Breast epithelium (tissue), 4 donors: Measurements from ENCODE around the gene HMCN2. TPM values are rescaled to one million over a fixed set of nuclear protein-coding genes. Genes with fewer than 3 reads are reported as not detected.

Experiments
- DNase-seq, 2 donors: peaks; one replicate each; pipeline ENCODE4 v3.0.0-alpha.2; 2019; ENCODE audit warnings: low spot score in 2 of 2
- H3K27ac ChIP-seq, 2 donors: fragments of 200-600 bp; sonication (generic) in 1 of 2; one replicate each; pipeline ENCODE4 v1.5.1; 2016 to 2019; ENCODE audit warnings: mild to moderate bottlenecking in 1 of 2
- H3K27me3 ChIP-seq, 2 donors: fragments of 200-600 bp; sonication (generic) in 1 of 2; one replicate each; pipeline versions ENCODE4 v1.5.1 to v1.6.0; 2017 to 2019; ENCODE audit warnings: control low read depth in 1 of 2, mild to moderate bottlenecking in 1 of 2
- H3K36me3 ChIP-seq: fragments of 200-600 bp; one replicate; pipeline ENCODE4 v1.5.1; 2019
- H3K4me1 ChIP-seq, 2 donors: fragments of 200-600 bp; sonication (generic); one replicate each; pipeline ENCODE4 v1.5.1; 2016 to 2019; ENCODE audit warnings: control low read depth in 1 of 2
- H3K4me3 ChIP-seq, 3 donors: fragments of 200-600 bp; sonication (generic); 1 replicate in 2 of 3; 2 replicates in 1 of 3; pipeline ENCODE4 v1.5.1; 2016 to 2019; ENCODE audit warnings: mild to moderate bottlenecking in 3 of 3, moderate library complexity in 2 of 3
- H3K9me3 ChIP-seq, 2 donors: fragments of 200-600 bp; sonication (generic) in 1 of 2; one replicate each; pipeline ENCODE4 v1.5.1; 2016 to 2019; ENCODE audit warnings: control low read depth in 1 of 2
- CTCF ChIP-seq, 3 donors: fragments of 450-650 bp; IDR thresholded peaks; one replicate each; pipeline ENCODE4 v1.5.1; 2016 to 2017; ENCODE audit warnings: antibody characterized with exemption in 3 of 3, mild to moderate bottlenecking in 3 of 3, moderate library complexity in 3 of 3
- POLR2A ChIP-seq: fragments of 450-650 bp; IDR thresholded peaks from one replicate; pipeline ENCODE4 v1.6.1; 2016; ENCODE audit warnings: antibody characterized with exemption, mild to moderate bottlenecking, moderate library complexity
- POLR2AphosphoS5 ChIP-seq, 3 donors: sonication (generic); formaldehyde crosslinking; IDR thresholded peaks; one replicate each; pipeline ENCODE4 v1.6.1; 2017; ENCODE audit warnings: antibody characterized with exemption in 3 of 3
- intact Hi-C: fragments of 100-400 bp; cut with DNase I; formaldehyde crosslinking; loops from one replicate; pipeline ENCODE4 v1.15.1; 2023; ENCODE audit warnings: low total_unique reads
- total RNA-seq, 3 donors: library from RNA; depleted of rRNA; stranded (reverse); fragments of >200 nt; gene quantifications; one replicate each; pipeline ENCODE4 v1.1.0, GENCODE V29; 2016

HMCN2 gene
- total RNA-seq, 3 donors from 2014 or later, result 0.29 to 3.8 (median 0.98) TPM

- Histone ChIP-seq H3K9me3 (no peaks in the 10 kb centered on the region), H3K27ac (no peak overlapping the region), H3K4me3 (no peak overlapping the region), H3K36me3 (no peaks in the 10 kb centered on the region), H3K4me1 (no peaks in the 10 kb centered on the region), H3K27me3 (peaks cover 0 to 2% of the 10 kb centered on the region in 2 donors)
- TF ChIP-seq POLR2A (no peak), CTCF (IDR thresholded peaks at IDR 0.05) (no peak), POLR2AphosphoS5 (IDR thresholded peaks at IDR 0.05) (no peak)
- DNase-seq, result no peak
- intact Hi-C loops, result no loop called here
These were observed 136.7 kb downstream of the HMCN2 start for GRCh38 chr9:130402243-130402642.

GRCh38 chr9:130402645-130403440, 137.3 kb downstream of the HMCN2 start:
- H3K36me3 ChIP-seq, result no peaks in the 10 kb centered on the region
- intact Hi-C loops, result no loop called here
- TF ChIP-seq POLR2A (no peak), POLR2AphosphoS5 (IDR thresholded peaks at IDR 0.05) (no peak), CTCF (IDR thresholded peaks at IDR 0.05) (no peak)

GRCh38 chr9:130405657-130406257, 140.2 kb downstream of the HMCN2 start:
- Histone ChIP-seq H3K4me1 (no peaks in the 10 kb centered on the region), H3K27me3 (no peaks in the 10 kb centered on the region), H3K27ac (no peak overlapping the region), H3K4me3 (no peak overlapping the region), H3K9me3 (no peaks in the 10 kb centered on the region), H3K36me3 (no peaks in the 10 kb centered on the region)
- DNase-seq, result no peak
- intact Hi-C loops, result no loop called here
- TF ChIP-seq POLR2A (no peak), CTCF (IDR thresholded peaks at IDR 0.05) (no peak), POLR2AphosphoS5 (IDR thresholded peaks at IDR 0.05) (no peak)

More at GRCh38 chr9:130402645-130403440, 137.3 kb downstream of the HMCN2 start:
- no peak overlapping the region for H3K4me3 ChIP-seq
- H3K27me3 ChIP-seq, result peaks cover 0 to 2% of the 10 kb centered on the region in 2 donors
- DNase-seq, result no peak
- H3K9me3 ChIP-seq, result no peaks in the 10 kb centered on the region
- H3K4me1 ChIP-seq, result no peaks in the 10 kb centered on the region
- no peak overlapping the region for H3K27ac ChIP-seq

GRCh38 chr9:130406278-130406895, 140.8 kb downstream of the HMCN2 start:
- no peak for DNase-seq
- Histone ChIP-seq H3K27me3 (no peaks in the 10 kb centered on the region), H3K9me3 (no peaks in the 10 kb centered on the region), H3K27ac (no peak overlapping the region), H3K4me3 (no peak overlapping the region), H3K4me1 (no peaks in the 10 kb centered on the region), H3K36me3 (no peaks in the 10 kb centered on the region)
- TF ChIP-seq POLR2A (no peak), CTCF (IDR thresholded peaks at IDR 0.05) (no peak), POLR2AphosphoS5 (IDR thresholded peaks at IDR 0.05) (no peak)
- intact Hi-C loops, result no loop called here
